GM19452 (cell line): Measurements from ENCODE around the gene DNM3.
"Not testable (repeated sequence)": the region's sequence is repeated elsewhere in the genome, so short reads cannot be mapped to it uniquely, and the experiment has no call there.

ENCODE experiments used
- ATAC-seq: cut with Tn5 transposase; IDR thresholded peaks from one replicate; pipeline ENCODE4 v1.9.1; 2021; ENCODE audit not compliant: unreplicated experiment

The DNM3 gene

DNA sequence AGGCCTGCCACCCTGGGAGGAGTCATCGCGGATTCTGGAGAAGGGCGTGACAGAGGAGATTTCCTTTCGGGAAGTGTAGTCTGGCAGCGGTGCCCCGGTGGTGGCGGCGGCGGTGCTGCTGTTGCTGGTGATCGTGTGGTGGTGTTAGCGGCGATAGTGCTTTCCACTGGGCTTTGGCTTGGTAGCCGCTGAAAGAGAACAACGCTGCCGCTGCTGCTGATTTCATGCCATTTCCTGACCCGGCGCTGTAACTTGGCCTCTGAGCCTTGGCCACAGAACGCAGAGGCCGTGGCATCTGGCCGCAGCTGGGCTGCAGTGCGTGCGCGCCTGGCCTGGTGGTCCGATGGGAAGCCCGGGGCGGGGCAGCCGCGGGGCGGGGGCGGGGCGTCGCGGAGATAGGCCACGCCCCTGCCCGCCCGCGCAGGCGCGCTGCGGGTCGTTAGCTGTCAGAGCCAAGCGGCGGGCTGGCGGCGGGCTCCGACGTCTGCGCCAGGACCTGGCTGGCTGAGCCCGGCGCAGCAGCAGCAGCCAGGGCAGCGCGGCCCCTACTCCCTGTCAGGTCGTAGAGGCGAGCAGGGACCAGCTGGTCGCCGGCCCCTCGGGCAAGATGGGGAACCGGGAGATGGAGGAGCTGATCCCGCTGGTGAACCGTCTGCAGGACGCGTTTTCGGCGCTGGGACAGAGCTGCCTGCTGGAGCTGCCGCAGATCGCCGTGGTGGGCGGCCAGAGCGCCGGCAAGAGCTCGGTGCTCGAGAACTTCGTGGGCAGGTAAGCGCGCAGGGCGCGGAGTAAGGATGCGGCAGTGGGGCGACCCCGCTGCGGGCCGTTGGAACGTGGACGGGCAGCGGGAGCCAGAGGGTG, at the start of gene DNM3:
Gene DNM3 (plus strand): TSS at position 449 of the 861 bp plus-strand sequence. CDS start 159 bp downstream, at position 608.
- peak; percentile 91 for ATAC-seq

DNA sequence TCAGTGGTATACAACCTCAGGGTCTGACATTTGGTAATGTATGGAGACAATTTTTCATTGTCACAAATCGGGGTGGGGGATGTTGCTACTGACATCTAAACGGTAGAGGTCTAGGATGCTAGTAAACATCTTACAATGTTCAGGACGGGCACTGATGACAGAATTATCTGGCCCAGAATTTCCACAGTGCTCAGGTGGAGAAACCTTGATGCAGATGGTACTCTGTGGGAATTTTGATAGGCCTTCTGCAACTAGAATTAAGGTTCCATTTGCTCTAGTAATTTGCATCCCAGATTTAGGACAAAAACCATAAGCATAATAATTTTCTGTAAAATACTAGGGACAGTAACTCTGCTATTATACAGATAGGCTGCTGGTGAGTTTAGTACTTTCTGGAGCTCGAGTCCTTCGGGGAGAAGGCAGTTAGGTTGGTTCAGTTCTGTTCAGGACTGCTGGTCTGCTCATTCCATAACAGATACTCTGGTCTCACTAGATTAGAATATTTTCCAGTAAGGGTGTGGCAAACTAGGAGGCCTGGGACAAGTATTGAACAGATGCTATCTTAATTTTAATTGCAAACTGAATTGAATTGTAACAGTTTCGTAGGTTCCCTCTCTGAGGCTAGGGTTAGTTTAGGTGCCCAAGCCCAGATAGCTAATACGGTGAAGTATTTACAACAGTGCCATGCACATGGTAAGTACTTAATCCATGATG, 48.5 kb upstream of the DNM3 start:
- ATAC-seq = no peak

DNA sequence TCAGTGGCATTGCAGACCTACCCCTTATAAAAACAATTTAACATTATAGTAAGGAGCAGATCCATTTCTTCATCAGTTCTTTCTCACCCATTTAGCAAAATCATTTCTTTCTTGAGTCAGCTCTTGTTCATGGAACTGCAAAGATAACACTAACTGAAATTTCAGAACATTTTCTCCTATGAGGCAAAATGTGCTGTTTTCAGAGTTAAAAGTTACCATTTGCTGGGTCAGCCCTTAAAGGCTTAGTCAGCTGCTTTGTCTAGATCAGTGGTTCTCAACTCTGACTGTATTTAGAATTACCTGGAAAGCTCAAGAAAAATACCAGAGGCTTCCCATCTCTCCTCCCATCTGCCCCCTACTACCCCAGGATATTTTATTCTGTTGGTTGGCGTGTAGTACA, 47.7 kb upstream of the DNM3 start:
- no peak for ATAC-seq

DNA sequence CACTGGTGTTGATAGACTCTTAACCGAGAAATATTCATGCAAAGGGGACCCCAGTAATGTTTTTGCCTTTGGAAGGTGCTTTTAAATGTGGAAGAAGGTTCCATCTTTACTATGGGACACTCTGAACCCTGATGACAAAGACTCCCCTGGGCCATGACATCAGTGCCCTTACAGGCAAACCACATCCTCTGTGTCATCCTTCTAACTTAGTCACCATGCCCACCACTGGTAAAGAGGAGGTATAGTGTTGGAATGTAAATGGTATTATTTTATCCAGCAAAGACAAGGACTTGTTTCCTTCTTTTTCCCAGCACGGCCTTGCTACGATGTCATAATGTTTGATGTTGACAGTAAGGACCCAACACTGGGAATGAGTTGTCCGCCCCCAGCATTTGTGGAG, 47.2 kb upstream of the DNM3 start:
- ATAC-seq = no peak

DNA sequence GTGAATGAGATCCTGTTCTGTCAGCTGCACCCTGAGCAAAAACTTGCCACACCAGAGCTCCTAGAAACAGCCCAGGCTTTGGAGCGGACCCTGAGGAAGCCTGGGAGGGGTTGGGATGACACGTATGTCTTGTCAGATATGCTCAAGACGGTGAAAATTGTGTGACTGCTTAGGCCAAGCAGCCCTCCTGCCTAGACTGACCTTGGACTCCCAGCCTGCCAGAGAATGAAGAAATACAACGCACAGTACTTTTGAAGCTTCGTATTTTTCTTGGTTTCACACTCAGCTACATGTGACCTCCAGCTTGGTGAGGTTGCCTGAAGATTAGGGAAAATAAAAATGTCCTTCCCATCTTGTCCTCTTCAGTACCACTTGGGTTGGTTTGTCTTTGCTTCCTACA, 44.7 kb upstream of the DNM3 start:
- ATAC-seq = no peak

DNA sequence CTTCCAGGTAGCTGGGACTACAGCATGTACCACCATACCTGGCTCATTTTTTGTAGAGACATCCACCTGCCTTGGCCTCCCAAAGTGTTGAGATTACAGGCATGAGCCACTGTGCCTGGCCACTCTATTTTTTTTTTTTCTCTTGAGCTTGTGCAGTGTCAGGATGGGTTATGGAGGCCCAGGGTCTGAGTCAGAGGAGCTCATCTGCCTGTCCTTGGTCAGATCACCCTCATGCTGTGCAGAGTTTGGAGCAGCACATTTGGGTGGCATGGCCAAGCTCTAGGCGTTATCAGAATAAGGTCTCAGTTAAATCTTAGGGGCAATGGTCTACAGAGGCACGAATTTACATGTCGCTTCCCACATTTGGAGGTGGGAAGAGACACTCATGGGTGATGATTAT, 43.0 kb upstream of the DNM3 start:
- ATAC-seq = no peak

DNA sequence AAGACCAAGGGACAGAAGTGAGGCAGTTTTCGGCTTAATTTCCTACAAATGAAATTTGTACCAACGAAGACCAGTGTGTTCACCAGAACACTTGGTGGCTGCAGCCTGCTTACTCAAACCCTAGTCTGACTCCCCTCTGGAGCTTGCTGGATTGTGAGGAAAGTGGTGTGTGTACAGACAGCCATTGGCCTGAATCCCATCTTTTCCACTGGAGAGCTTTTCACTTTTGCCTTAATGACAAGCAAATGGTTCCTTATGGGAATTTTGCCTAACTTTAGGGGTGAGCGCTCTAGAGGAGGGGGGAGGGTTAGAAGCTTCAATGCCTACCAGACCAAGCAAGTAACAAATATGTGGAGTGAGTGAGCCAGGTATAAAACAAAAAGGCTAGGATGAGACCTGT, 42.5 kb upstream of the DNM3 start:
- no peak for ATAC-seq

DNA sequence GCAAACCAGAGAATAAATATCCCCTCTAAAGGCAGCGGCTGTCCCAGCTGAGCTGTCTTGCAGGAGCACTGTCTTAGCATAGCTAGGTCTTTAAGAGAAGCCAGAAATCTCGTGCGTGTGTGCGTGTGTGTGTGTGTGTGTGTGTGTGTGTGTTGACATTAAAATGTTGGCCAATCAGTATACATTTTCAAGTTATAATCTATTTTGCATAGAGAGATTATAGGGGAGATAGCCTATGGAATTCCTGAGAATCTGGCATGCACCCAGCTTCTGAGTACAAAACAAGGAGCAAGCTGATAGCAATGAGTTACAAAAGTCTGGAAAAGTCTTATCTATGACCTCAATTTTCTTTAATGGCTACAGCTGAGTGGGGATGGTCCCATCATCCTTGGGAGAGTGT, 42.1 kb upstream of the DNM3 start:
- no peak for ATAC-seq

DNA sequence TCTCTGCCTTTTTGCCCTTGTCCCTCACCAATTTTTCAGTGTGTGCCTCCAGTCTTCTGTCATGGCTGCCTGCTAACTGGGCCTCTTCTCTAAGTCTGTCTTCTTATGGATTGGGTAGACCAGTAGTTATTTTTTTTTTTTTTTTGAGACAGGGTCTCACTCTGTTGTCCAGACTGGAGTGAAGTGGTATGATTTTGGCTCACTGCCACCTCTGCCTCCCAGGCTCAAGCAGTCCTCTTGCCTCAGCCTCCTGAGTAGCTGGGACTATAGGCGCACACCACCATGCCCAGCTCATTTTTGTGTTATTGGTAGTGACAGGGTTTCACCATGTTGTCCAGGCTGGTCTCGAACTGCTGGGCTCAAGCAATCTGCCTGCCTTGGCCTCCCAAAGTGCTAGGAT, 41.6 kb upstream of the DNM3 start:
- ATAC-seq = not testable (repeated sequence)

DNA sequence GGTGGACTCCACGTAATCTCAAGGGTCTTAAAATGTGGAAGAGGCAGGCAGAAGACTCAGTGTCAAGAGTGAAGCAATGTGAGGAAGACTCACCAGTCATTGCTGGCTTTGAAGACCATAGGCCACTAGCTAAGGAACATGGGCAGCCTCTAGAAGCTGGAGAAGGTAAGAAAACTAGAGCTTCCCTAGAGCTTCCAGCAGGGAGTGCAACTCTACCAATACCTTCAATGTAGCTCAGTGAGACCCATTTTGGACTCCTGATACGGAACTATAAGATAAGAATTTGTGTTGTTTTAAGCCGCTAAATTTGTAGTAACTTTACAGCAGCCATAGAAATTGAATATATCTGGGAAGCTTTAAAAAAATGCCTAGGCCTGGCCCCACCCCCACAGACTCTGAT, 41.0 kb upstream of the DNM3 start:
- ATAC-seq = no peak

DNA sequence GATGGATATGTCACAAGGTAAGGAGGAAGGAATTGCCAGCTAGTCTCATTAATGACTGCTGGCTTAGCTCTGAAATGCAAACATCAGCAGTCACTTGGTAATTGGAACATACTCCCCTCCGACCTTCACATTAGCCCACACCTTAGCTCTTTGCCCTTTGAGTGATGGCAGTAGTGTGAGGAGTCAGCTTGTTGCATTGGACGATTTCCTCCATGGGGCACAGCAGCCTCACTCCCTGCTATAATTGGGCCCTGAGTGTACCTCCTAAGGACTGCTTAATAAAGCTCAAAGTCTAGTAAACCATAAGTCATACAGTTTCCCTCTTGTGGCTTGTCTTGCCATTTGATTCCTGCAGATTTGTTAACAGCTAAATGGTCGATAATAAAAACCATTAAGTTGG, 40.4 kb upstream of the DNM3 start:
- no peak for ATAC-seq

DNA sequence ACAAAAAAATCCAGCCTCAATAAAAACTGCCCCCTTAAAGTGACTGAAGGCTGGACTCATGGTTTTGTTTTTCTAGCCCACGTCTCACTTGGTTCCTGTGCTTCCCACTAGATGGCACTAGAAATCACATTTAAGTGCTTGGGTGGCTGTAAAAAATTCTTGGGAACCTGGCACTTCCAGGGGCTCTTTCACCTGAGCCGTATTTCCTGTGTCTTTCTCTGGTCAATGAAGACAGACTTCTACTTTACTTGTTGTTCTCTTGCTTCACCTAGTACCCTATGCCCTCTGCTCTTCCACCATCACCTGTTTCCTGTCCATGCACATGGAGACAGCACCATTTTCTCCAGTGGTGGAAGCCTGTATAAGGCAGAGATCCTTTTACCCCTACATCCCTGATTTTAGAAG, 39.8 kb upstream of the DNM3 start:
- no peak for ATAC-seq

DNA sequence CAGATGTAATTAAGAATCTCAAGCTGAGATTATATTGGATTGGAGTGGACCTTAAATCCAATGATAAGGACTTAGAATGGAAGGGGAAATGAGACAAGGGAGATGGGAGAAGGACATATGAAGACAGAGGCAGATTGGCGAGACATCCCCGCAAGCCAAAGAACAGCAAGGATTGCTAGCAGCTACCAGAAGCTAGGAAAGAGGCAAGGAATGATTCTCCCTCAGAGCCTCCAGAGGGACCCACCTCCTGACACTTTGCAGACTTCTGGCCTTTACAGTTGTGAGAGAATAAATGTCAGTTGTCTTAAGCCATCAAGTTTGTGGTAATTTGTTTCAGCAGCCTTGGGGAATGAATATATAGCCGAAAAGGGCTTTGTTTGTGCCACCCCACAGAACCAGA, 39.1 kb upstream of the DNM3 start:
- ATAC-seq = no peak

DNA sequence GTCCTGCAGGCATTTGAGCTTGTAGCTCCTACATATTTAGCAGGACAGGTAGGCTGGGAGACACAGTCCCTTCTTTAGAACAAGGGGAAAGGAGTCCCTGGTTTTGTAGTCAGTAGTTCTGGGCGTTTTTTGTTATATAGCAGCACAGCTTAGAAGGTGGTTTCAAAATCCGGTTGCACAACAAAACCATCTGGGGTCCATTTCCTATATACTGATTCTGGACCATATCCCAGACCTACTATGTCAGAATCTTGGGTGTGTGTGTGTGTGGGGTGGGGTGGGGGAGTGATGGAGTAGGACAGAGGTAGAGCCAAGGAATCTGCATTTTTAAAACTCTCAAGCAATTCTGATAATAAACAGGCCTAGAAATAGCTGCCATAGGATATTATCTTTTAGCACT, 38.3 kb upstream of the DNM3 start:
- ATAC-seq = no peak

DNA sequence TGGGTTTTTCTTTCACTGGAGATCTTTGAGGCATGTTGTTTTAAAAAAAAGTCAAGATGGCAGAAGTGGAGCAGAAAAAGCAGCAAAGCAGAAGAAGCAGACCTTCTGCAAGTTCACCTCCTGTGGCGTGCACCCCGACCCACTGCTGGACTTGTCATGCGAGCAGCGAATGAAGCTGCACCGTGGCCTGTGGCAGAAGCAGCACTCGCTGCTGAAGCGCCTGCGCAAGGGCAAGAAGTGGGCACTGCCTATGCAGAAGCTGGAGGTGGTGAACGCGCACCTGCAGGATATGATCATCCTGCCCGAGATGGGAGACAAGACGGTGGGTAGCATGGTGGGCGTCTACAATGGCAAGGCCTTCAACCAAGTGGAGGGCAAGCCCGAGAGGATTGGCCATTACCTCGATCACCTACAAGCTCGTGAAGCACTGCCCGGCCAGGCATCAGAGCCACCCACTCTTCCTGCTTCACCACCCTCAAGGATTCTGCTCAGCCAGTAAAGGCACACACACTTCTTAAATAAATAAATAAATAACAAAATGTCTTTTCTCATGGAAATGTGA, 37.8 kb upstream of the DNM3 start:
- no peak for ATAC-seq

DNA sequence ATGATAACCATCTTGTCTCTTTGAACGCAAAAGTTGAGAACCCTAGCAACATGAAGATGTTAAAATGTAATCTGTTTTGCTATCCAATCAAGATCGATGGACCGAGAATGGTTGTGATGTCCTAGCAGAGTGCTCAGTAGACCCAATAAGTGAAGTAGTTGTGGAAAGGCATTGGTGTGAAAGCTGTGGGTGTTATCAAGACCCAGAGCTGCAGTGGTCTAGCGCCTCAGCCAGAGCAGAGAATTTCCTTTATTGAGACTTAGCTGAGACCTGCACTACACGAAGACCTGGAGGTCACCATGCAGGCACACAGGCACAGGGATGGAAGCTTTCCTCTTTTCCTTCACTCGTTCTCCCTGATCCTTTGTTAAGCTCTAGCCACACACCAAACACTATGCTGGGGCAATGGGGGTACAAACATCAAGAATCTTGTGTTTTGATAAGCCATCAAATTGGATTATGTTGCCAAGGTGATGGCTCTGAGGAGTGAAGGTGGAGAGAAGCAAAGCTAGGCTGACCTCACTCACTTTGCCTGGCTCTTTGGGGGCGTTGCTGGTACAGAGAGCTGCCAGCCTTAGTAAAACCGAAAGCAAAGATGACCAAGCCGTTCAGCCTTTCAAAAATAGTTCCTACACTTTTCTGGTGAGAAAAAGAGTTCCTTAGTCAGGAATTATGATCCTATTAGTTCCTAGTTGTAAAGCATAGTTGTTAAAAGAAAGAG, 35.7 kb upstream of the DNM3 start:
- ATAC-seq = peak; percentile 94

DNA sequence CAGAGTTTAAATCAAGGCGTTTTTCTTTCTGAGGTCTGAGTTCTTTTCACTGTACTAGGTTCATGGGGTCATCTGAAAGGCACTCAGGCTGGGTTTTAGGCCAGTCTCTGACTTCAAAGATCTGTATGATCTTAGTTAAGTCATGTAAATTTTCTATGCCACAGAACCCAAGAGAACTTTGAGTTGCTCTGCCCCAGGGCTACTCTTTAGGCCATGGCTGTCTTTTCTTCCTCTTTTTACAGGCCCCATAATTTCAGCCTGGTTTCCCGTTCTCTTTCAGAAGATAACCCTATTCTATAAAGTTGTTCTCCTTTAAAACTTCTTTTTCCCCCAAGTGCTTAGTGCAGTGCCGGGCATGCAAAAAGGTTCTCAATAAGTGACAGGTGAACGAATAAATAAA, 33.7 kb upstream of the DNM3 start:
- no peak for ATAC-seq

DNA sequence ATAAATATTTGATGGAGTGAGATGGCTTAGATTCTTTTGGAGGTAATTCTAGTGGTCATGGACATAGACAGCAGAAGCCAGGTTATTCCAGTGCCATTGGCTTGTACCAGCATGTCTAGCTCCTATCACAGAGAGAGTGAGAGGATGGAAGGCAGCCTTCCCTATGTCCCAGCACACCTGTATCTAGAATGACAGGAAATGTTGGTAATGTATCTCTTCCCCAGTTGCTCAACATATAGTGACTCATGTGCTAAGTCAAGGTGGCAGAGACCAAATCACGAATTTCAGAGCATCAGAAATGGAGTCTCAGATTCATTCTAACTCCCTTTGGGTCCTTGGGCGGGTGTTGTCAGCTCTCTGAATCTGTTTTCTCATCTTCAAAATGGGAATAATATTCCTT, 31.5 kb upstream of the DNM3 start:
- no peak for ATAC-seq

DNA sequence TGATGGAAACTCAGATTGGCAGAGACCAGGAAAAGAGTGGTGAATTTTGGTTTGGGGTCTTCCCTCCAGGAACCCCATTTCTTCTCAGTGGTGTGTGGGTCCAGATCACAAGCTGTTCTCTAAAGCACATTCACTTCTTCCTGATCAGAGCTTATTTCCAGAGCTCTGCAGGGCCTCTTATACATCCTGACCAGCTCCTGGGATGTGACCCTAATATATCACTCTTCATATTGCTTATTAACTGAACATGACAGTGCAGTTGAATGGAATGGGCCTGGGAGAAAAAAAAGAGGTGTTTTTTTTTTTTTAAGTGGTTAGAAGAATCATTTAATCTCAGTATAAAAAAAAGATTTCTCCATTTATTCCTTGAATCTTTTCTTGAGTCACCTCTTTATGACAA, 29.6 kb upstream of the DNM3 start:
- no peak for ATAC-seq

DNA sequence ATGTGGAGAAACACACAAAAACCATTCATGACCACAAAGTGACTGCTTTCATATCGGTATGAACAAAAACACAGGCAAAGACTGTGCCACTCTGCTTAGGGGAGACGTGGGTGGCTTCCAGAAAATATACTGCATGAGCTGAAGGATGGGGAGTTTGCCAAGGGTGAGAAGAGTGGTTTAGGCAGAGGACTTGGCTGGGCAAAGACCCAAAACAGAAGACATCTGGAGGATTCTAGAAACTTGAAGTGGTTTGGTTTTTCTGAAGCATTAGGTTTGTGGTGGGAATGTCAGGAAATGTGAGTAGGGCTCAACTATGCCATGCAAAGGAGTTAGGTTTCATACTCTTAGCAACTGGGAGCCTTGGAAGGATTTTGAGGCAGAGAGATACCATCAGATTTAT, 26.6 kb upstream of the DNM3 start:
- ATAC-seq = no peak

DNA sequence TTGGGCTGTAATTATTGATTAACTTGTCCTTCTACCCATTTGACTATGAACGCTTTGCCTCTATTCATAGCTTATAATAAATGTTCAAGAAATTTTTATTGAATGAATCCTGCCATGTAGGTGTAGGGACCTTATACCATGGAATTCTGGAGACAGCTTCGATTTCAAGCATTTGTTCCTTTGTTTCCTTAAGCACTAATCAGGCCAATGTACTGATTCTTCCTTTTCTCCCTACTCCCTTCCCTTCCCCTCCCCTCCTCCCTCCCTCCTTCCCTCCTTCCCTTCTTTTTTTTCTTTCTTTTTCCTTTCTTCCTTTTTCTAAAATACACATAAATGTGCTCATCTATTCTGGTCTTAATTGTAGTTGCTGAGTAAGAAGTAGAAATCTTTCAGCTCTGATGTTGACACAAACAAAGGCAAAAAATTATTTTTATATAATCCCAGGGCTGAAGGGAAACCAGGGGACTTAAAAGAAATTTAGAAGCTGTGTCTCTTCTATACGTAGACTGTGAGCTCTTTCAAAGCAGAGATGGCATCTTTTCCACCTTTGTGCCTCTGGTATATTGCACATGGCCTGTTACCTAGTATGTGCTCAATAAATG, 24.9 kb upstream of the DNM3 start:
- no peak for ATAC-seq
